Activated naive CD4-positive, alpha-beta T cell treated with anti-CD3 and anti-CD28 coated beads, Interleukin-2, amount 10 ng/mL, durations not matched to agents 7 days and 5 days (primary cell): Measurements from ENCODE around the gene CGB7.
"Not testable (repeated sequence)": the region's sequence is repeated elsewhere in the genome, so short reads cannot be mapped to it uniquely, and the experiment has no call there.

Experiments used
- CTCF ChIA-PET: fragments of 350-600 bp; sonication (Branson Sonifier 250); formaldehyde crosslinking; loops from one replicate; lab custom pipeline; 2021; ENCODE audit warnings: antibody characterized with exemption; lab: Charles Lee
- DNase-seq: peaks from one replicate; pipeline ENCODE4 v3.0.0-alpha.2; 2020
- H3K27ac Mint-ChIP-seq: one replicate; pipeline ENCODE4 v1.8.0; 2021; ENCODE audit warnings: mild to moderate bottlenecking, moderate library complexity, mixed read lengths
- H3K27me3 Mint-ChIP-seq: one replicate; pipeline ENCODE4 v1.8.0; 2021; ENCODE audit warnings: mild to moderate bottlenecking, mixed read lengths
- H3K36me3 Mint-ChIP-seq: one replicate; pipeline ENCODE4 v1.8.0; 2021; ENCODE audit warnings: mixed read lengths
- H3K4me1 Mint-ChIP-seq: one replicate; pipeline ENCODE4 v1.8.0; 2021; ENCODE audit warnings: mixed read lengths
- H3K4me3 Mint-ChIP-seq: one replicate; pipeline ENCODE4 v1.8.0; 2021; ENCODE audit warnings: mild to moderate bottlenecking, moderate library complexity, mixed read lengths
- H3K9me3 Mint-ChIP-seq: one replicate; pipeline ENCODE4 v1.8.0; 2021; ENCODE audit warnings: mixed read lengths

The CGB7 gene

GRCh38 chr19:49042177-49042576 lies 15.4 kb downstream of the CGB7 start:
- Mint-ChIP-seq H3K27me3 (peaks cover 4% of the 10 kb centered on the region), H3K36me3 (no peaks in the 10 kb centered on the region), H3K4me1 (no peaks in the 10 kb centered on the region), H3K9me3 (no peaks in the 10 kb centered on the region), H3K4me3 (no peak overlapping the region), H3K27ac (no peak overlapping the region)
- DNase-seq: no peak
- CTCF ChIA-PET: no interaction called here

GRCh38 chr19:49039736-49040135 lies 17.8 kb downstream of the CGB7 start:
- not testable (repeated sequence) for H3K36me3 Mint-ChIP-seq, DNase-seq, H3K27ac Mint-ChIP-seq, H3K9me3 Mint-ChIP-seq, H3K4me1 Mint-ChIP-seq, H3K4me3 Mint-ChIP-seq, H3K27me3 Mint-ChIP-seq
- CTCF ChIA-PET: interaction anchor here (0.7 kb wide), 1 partner anchor 24 kb away, joined by 3 read pairs; no protein-coding TSS in a partner anchor

DNA sequence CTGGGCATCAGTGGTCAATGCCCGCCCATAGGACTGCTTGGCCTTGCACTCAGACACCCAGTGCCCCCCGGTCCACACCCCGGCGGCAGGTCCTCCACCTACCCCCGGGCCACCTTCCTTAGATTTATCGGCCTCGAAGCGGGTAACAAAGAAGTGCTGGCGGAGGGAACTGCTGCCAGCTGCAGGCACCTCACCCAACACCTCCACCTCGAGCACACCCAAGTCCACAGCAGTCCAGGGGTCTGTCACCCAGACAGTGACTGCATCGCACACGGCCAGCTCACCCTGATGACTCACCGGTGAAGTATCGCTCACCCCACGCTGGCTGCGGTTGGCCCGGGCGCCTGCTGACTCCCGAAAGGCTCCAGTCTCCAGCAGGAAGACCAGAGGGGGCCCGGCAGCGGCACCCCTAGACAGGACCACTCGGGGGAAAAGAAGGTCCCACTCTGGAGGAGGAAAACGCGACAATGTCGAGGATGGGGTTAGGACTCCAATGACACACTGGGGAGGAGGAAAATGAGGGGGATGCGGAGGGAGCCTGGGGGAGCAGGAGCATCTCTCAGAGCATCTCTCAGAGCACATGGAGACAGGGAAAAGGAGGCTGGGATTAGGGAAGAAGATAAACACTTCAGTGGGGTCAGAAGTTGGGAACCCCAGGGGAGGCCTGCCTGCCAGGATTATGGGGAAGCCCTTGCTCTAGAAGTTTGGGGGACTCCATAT lies 18.8 kb downstream of the CGB7 start:
- not testable (repeated sequence) for H3K27ac Mint-ChIP-seq, H3K9me3 Mint-ChIP-seq, H3K27me3 Mint-ChIP-seq, H3K4me1 Mint-ChIP-seq, H3K36me3 Mint-ChIP-seq, H3K4me3 Mint-ChIP-seq, DNase-seq
- CTCF ChIA-PET: interaction anchor here (0.7 to 1.0 kb wide), 2 partner anchors 25 to 36 kb away, joined by 3 read pairs; no protein-coding TSS in a partner anchor

GRCh38 chr19:49038111-49038510 lies 19.4 kb downstream of the CGB7 start:
- DNase-seq: not testable (repeated sequence)

GRCh38 chr19:49036815-49037214 lies 20.7 kb downstream of the CGB7 start, which contains the start of gene CGB1:
TSS of gene CGB1 (minus strand) at chr19:49036895. CDS start at chr19:49036711, 184 bp downstream.
- DNase-seq: peak; percentile 65
- H3K9me3 Mint-ChIP-seq, CTCF ChIA-PET, H3K4me1 Mint-ChIP-seq, H3K36me3 Mint-ChIP-seq, H3K4me3 Mint-ChIP-seq: not testable (repeated sequence)
- Mint-ChIP-seq H3K27ac (peak within 1 kb of the TSS; percentile 76), H3K27me3 (peaks cover 15% of the 10 kb centered on the region)

More at GRCh38 chr19:49038111-49038510, 19.4 kb downstream of the CGB7 start:
- CTCF ChIA-PET: interaction anchor here (0.7 to 1.0 kb wide), 2 partner anchors 36 to 187 kb away, joined by 3 read pairs; no protein-coding TSS in a partner anchor
- H3K9me3 Mint-ChIP-seq, H3K36me3 Mint-ChIP-seq, H3K4me3 Mint-ChIP-seq, H3K4me1 Mint-ChIP-seq, H3K27me3 Mint-ChIP-seq, H3K27ac Mint-ChIP-seq: not testable (repeated sequence)

- peak; percentile 70 for DNase-seq
- not testable (repeated sequence) for H3K4me1 Mint-ChIP-seq, H3K9me3 Mint-ChIP-seq, H3K27ac Mint-ChIP-seq, H3K36me3 Mint-ChIP-seq, H3K4me3 Mint-ChIP-seq
- CTCF ChIA-PET: interaction anchor here (0.7 to 1.8 kb wide), 2 partner anchors 20 to 244 kb away, joined by 3 to 5 read pairs; no protein-coding TSS in a partner anchor
- peaks cover 19% of the 10 kb centered on the region for H3K27me3 Mint-ChIP-seq
These were observed 25.8 kb downstream of the CGB7 start, which contains the start of gene CGB2 for GRCh38 chr19:49031642-49032301. TSS of gene CGB2 (plus strand) at chr19:49031890. CDS start at chr19:49032096, 206 bp downstream.

DNA sequence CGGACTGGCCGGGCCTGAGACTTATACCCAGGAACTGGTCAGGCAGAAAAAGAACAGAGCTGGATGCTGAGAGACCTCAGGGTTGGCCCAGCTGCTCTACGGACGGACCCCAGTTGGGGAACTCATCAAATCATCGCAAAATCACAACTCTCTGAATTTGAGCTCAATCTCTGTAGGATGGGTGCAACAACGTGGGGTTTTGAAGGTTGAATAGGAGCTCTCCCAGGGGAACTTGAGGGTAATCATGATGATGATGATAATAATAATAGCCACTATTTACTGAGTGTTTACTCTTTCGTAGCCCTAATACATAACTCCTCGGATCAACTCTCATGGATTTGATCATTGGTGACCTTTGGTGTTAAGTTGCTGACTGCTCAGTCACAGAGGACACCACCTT lies 27.2 kb downstream of the CGB7 start:
- H3K4me3 Mint-ChIP-seq: not testable (repeated sequence)
- CTCF ChIA-PET: interaction anchor here (1.8 kb wide), 1 partner anchor 242 kb away, joined by 5 read pairs; no protein-coding TSS in a partner anchor

GRCh38 chr19:49029749-49030148 lies 27.8 kb downstream of the CGB7 start:
- CTCF ChIA-PET: interaction anchor here (1.8 kb wide), 1 partner anchor 242 kb away, joined by 5 read pairs; no protein-coding TSS in a partner anchor
- not testable (repeated sequence) for H3K9me3 Mint-ChIP-seq

More for the DNA sequence above, 27.2 kb downstream of the CGB7 start:
- H3K4me1 Mint-ChIP-seq, H3K27ac Mint-ChIP-seq, H3K9me3 Mint-ChIP-seq, H3K36me3 Mint-ChIP-seq, DNase-seq: not testable (repeated sequence)
- H3K27me3 Mint-ChIP-seq: peaks cover 11% of the 10 kb centered on the region

GRCh38 chr19:49028686-49029085 lies 28.9 kb downstream of the CGB7 start:
- H3K4me3 Mint-ChIP-seq, H3K36me3 Mint-ChIP-seq, H3K9me3 Mint-ChIP-seq, CTCF ChIA-PET, H3K4me1 Mint-ChIP-seq, H3K27ac Mint-ChIP-seq, DNase-seq: not testable (repeated sequence)
- peaks cover 10% of the 10 kb centered on the region for H3K27me3 Mint-ChIP-seq

More at GRCh38 chr19:49029749-49030148, 27.8 kb downstream of the CGB7 start:
- H3K27me3 Mint-ChIP-seq: peaks cover 10% of the 10 kb centered on the region
- not testable (repeated sequence) for DNase-seq, H3K4me1 Mint-ChIP-seq, H3K36me3 Mint-ChIP-seq, H3K27ac Mint-ChIP-seq, H3K4me3 Mint-ChIP-seq

DNA sequence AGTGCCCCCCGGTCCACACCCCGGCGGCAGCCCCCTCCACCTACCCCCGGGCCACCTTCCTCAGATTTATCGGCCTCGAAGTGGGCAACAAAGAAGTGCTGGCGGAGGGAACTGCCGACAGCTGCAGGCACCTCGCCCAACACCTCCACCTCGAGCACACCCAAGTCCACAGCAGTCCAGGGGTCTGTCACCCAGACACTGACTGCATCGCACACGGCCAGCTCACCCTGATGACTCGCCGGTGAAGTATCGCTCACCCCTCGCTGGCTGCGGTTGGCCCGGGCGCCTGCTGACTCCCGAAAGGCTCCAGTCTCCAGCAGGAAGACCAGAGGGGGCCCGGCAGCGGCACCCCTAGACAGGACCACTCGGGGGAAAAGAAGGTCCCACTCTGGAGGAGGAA lies 31.9 kb downstream of the CGB7 start:
- H3K4me3 Mint-ChIP-seq, CTCF ChIA-PET, H3K9me3 Mint-ChIP-seq, H3K4me1 Mint-ChIP-seq, H3K36me3 Mint-ChIP-seq, DNase-seq, H3K27ac Mint-ChIP-seq: not testable (repeated sequence)
- H3K27me3 Mint-ChIP-seq: peaks cover 10% of the 10 kb centered on the region

DNA sequence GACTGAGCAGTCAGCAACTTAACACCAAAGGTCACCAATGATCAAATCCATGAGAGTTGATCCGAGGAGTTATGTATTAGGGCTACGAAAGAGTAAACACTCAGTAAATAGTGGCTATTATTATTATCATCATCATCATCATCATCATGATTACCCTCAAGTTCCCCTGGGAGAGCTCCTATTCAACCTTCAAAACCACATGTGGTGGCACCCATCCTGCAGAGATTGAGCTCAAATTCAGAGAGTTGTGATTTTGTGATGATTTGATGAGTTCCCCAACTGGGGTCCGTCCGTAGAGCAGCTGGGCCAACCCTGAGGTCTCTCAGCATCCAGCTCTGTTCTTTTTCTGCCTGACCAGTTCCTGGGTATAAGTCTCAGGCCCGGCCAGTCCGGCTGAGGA lies 32.5 kb downstream of the CGB7 start:
- H3K36me3 Mint-ChIP-seq, CTCF ChIA-PET, H3K4me1 Mint-ChIP-seq, DNase-seq, H3K27ac Mint-ChIP-seq, H3K4me3 Mint-ChIP-seq, H3K9me3 Mint-ChIP-seq: not testable (repeated sequence)
- peaks cover 15% of the 10 kb centered on the region for H3K27me3 Mint-ChIP-seq

DNA sequence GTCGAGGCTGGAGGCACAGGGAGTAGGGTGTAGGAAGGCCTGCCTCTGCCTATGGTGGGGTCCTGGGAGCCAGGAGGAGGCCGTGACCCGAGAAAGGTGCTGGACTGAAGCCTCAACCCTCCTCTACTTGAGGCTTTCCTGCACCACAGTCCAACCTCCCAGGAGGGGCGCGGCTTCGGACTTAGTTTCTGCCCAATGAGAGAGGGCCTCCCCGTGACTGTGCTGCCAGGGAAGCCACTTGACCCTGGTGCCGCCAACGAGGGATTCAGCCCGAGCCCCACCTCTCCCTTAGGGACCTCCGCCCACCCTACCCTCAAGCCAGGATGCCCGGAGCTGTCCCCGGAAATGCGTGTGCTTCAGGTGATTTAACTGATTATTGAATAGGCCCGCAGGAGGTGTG lies 33.3 kb downstream of the CGB7 start, which contains the start of gene CGB3:
Gene CGB3 (minus strand): TSS at position 101 of the 400 bp plus-strand sequence. CDS start 362 bp downstream, outside the sequence.
- H3K36me3 Mint-ChIP-seq, CTCF ChIA-PET, H3K4me3 Mint-ChIP-seq, H3K27ac Mint-ChIP-seq, H3K9me3 Mint-ChIP-seq, DNase-seq: not testable (repeated sequence)
- peaks cover 24% of the 10 kb centered on the region for H3K27me3 Mint-ChIP-seq
- peaks cover 14% of the 10 kb centered on the region for H3K4me1 Mint-ChIP-seq

DNA sequence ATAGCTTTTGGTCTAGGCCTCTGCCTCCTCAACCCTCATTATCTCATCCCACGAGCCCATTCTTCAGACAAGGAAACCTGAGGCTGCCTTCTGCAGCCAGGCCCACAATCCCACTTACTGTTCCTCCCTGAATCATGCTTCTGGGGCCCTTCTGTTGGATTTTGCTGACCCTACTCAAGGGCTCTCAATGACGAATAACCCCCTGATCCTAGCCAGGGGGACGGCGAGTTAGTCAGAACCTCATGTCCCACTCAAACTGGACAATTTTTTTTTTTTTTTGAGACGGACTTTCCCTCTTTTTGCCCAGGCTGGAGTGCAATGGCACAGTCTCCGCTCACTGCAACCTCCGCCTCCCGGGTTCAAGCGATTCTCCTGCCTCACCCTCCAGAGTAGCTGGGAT lies 35.4 kb downstream of the CGB7 start:
- H3K36me3 Mint-ChIP-seq: no peaks in the 10 kb centered on the region
- no peaks in the 10 kb centered on the region for H3K9me3 Mint-ChIP-seq
- peaks cover 39% of the 10 kb centered on the region for H3K27me3 Mint-ChIP-seq
- CTCF ChIA-PET: interaction anchor here (0.9 kb wide), 1 partner anchor 25 kb away, joined by 4 read pairs; no protein-coding TSS in a partner anchor
- H3K27ac Mint-ChIP-seq: no peak overlapping the region
- no peak overlapping the region for H3K4me3 Mint-ChIP-seq
- no peak for DNase-seq
- H3K4me1 Mint-ChIP-seq: peaks cover 30% of the 10 kb centered on the region
